HCT116 (cell line): ENCODE measurements around the gene RBM4B.
"Not testable (repeated sequence)": the region's sequence is repeated elsewhere in the genome, so short reads cannot be mapped to it uniquely, and the experiment has no call there.

Experiments used
- CEBPB ChIP-seq: IDR thresholded peaks from 2 replicates; pipeline ENCODE4 v1.6.1; 2012; ENCODE audit warnings: low read depth
- CTCF ChIP-seq, 3 experiments: fragments of 200-600 bp in 1 of 3; sonication (generic) in 1 of 3; IDR thresholded peaks in 2 of 3; conservative IDR thresholded peaks in 1 of 3; 2 replicates each; pipeline ENCODE4 v1.5.1; 2012 to 2017; ENCODE audit warnings: low read depth in 2 of 3, low read length in 2 of 3, antibody characterized with exemption in 1 of 3, borderline replicate concordance in 1 of 3, control low read depth in 1 of 3, mild to moderate bottlenecking in 1 of 3, mixed read lengths in 1 of 3, mixed run types in 1 of 3, moderate library complexity in 1 of 3; ENCODE audit not compliant: insufficient read depth in 1 of 3
- ELF1 ChIP-seq: IDR thresholded peaks from 2 replicates; pipeline ENCODE4 v1.6.1; 2012; ENCODE audit warnings: low read depth, borderline replicate concordance
- EZH2 ChIP-seq: fragments of 200-600 bp; sonication (generic); IDR thresholded peaks from 2 replicates; pipeline ENCODE4 v1.6.1; 2017; ENCODE audit warnings: antibody characterized with exemption, mixed run types
- EZH2phosphoT487 ChIP-seq: fragments of 200-600 bp; IDR thresholded peaks from 2 replicates; pipeline ENCODE4 v1.6.1; 2018; ENCODE audit warnings: antibody characterized with exemption, borderline replicate concordance
- JUND ChIP-seq: IDR thresholded peaks from 2 replicates; pipeline ENCODE4 v1.6.1; 2012
- MAX ChIP-seq: IDR thresholded peaks from 2 replicates; pipeline ENCODE4 v1.6.1; 2012
- POLR2A ChIP-seq: IDR thresholded peaks from 2 replicates; pipeline ENCODE4 v1.7.0; 2011; ENCODE audit warnings: borderline replicate concordance; ENCODE audit not compliant: insufficient read depth, insufficient read length; ENCODE audit errors: extremely low read depth
- POLR2AphosphoS5 ChIP-seq: IDR thresholded peaks from 2 replicates; pipeline ENCODE4 v1.6.1; 2011; ENCODE audit warnings: mild to moderate bottlenecking, low read depth, low read length, moderate library complexity
- RAD21 ChIP-seq: IDR thresholded peaks from 2 replicates; pipeline ENCODE4 v1.6.1; 2012; ENCODE audit warnings: low read depth, mild to moderate bottlenecking
- SIN3A ChIP-seq: IDR thresholded peaks from 2 replicates; pipeline ENCODE4 v1.6.1; 2012; ENCODE audit warnings: low read depth
- SP1 ChIP-seq: IDR thresholded peaks from 2 replicates; pipeline ENCODE4 v1.6.1; 2012; ENCODE audit warnings: low read depth
- YY1 ChIP-seq: IDR thresholded peaks from 2 replicates; pipeline ENCODE4 v1.6.1; 2011; ENCODE audit warnings: low read length, low read depth, moderate library complexity, mild to moderate bottlenecking; ENCODE audit not compliant: insufficient replicate concordance; ENCODE audit errors: extremely low read depth
- ZBTB33 ChIP-seq: IDR thresholded peaks from 2 replicates; pipeline ENCODE4 v1.6.1; 2011; ENCODE audit warnings: mild to moderate bottlenecking, low read length, moderate library complexity; ENCODE audit not compliant: insufficient replicate concordance; ENCODE audit errors: extremely low read depth

GRCh38 chr11:66724167-66724566, 46.5 kb upstream of the RBM4B start:
- not testable (repeated sequence) for TF ChIP-seq CTCF (IDR thresholded peaks at IDR 0.05 in 2 of 3, conservative IDR thresholded peaks at IDR 0.05 in 1 of 3; ENCODE audit: borderline replicate concordance in 1 of 3, insufficient read depth in 1 of 3, low read depth in 2 of 3, low read length in 2 of 3); JUND; POLR2AphosphoS5; MAX; POLR2A; EZH2phosphoT487; SP1; SIN3A; EZH2; ELF1; ZBTB33; RAD21; CEBPB; YY1
